ENCODE results near the gene SLBP. TPM values are rescaled to one million over a fixed set of nuclear protein-coding genes. Genes with fewer than 3 reads are reported as not detected.

The SLBP gene
- total RNA-seq, 1 experiment from 2014 or later: 43.5 TPM

DNA sequence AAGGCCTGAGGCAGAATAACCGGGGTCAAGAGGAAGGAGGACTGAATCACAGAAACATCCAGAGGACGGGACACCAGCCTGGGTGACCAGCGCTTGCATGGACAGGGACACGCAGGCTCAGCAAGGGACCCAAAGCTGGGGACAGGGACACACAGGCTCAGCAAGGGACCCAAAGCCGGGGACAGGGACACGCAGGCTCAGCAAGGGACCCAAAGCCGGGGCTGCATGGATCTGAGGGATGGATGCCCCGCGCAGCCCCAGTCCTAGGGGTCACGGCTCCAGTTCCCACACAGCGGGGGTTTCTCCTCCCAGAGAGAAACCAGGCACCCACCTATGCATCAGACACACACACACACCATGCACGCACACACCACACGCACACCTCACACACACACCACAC, 60.5 kb downstream of the SLBP start:
- H3K27ac Mint-ChIP-seq (ENCODE audit: low read depth, unreplicated experiment): no peak overlapping the region
- H3K9me3 Mint-ChIP-seq (ENCODE audit: unreplicated experiment): no peaks in the 10 kb centered on the region
- TF ChIP-seq, protein P1, sequence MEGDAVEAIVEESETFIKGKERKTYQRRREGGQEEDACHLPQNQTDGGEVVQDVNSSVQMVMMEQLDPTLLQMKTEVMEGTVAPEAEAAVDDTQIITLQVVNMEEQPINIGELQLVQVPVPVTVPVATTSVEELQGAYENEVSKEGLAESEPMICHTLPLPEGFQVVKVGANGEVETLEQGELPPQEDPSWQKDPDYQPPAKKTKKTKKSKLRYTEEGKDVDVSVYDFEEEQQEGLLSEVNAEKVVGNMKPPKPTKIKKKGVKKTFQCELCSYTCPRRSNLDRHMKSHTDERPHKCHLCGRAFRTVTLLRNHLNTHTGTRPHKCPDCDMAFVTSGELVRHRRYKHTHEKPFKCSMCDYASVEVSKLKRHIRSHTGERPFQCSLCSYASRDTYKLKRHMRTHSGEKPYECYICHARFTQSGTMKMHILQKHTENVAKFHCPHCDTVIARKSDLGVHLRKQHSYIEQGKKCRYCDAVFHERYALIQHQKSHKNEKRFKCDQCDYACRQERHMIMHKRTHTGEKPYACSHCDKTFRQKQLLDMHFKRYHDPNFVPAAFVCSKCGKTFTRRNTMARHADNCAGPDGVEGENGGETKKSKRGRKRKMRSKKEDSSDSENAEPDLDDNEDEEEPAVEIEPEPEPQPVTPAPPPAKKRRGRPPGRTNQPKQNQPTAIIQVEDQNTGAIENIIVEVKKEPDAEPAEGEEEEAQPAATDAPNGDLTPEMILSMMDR (IDR thresholded peaks at IDR 0.05; ENCODE audit: unreplicated experiment): no peak
- BruUV-seq (replicated peaks): no TSS peak
- no peak overlapping the region for H3K4me3 Mint-ChIP-seq (ENCODE audit: unreplicated experiment)
- no peaks in the 10 kb centered on the region for H3K4me1 Mint-ChIP-seq (ENCODE audit: insufficient read depth, unreplicated experiment)
- no peak for DNase-seq (ENCODE audit: unreplicated experiment)
- ChIA-PET CTCF (no interaction called here), POLR2A (no interaction called here)
- no peaks in the 10 kb centered on the region for H3K27me3 Mint-ChIP-seq (ENCODE audit: insufficient read depth, unreplicated experiment)
- H3K36me3 Mint-ChIP-seq (ENCODE audit: insufficient read depth, unreplicated experiment): peaks cover 6% of the 10 kb centered on the region
- intact Hi-C loops (cut with micrococcal nuclease): no loop called here

GRCh38 chr4:1648962-1649361, 63.2 kb downstream of the SLBP start:
- DNase-seq (ENCODE audit: unreplicated experiment): no peak
- no TSS peak for BruUV-seq (replicated peaks)
- Mint-ChIP-seq H3K9me3 (ENCODE audit: unreplicated experiment) (no peaks in the 10 kb centered on the region), H3K4me3 (ENCODE audit: unreplicated experiment) (no peak overlapping the region), H3K36me3 (ENCODE audit: insufficient read depth, unreplicated experiment) (peaks cover 6% of the 10 kb centered on the region), H3K4me1 (ENCODE audit: insufficient read depth, unreplicated experiment) (peaks cover 7% of the 10 kb centered on the region), H3K27ac (ENCODE audit: low read depth, unreplicated experiment) (no peak overlapping the region), H3K27me3 (ENCODE audit: insufficient read depth, unreplicated experiment) (no peaks in the 10 kb centered on the region)
- ChIA-PET CTCF (interaction anchor here (0.9 kb wide), 1 partner anchor 45 kb away, joined by 3 read pairs; no protein-coding TSS in a partner anchor), POLR2A (interaction anchor here (0.6 kb wide), 1 partner anchor 254 kb away, joined by 3 read pairs; no protein-coding TSS in a partner anchor)
- intact Hi-C loops (cut with micrococcal nuclease): no loop called here
- TF ChIP-seq, protein P1 (IDR thresholded peaks at IDR 0.05; ENCODE audit: unreplicated experiment): no peak

- intact Hi-C loops (cut with micrococcal nuclease): no loop called here
- no peak overlapping the region for H3K4me3 Mint-ChIP-seq (ENCODE audit: unreplicated experiment)
- no peak for DNase-seq (ENCODE audit: unreplicated experiment)
- H3K36me3 Mint-ChIP-seq (ENCODE audit: insufficient read depth, unreplicated experiment): peaks cover 6% of the 10 kb centered on the region
- ChIA-PET POLR2A (no interaction called here), CTCF (interaction anchor here (0.6 kb wide), 1 partner anchor 95 kb away, joined by 3 read pairs; no protein-coding TSS in a partner anchor)
- BruUV-seq (replicated peaks): no TSS peak
- no peaks in the 10 kb centered on the region for H3K27me3 Mint-ChIP-seq (ENCODE audit: insufficient read depth, unreplicated experiment)
- H3K4me1 Mint-ChIP-seq (ENCODE audit: insufficient read depth, unreplicated experiment): peaks cover 7% of the 10 kb centered on the region
- H3K9me3 Mint-ChIP-seq (ENCODE audit: unreplicated experiment): no peaks in the 10 kb centered on the region
- no peak overlapping the region for H3K27ac Mint-ChIP-seq (ENCODE audit: low read depth, unreplicated experiment)
- TF ChIP-seq, protein P1 (IDR thresholded peaks at IDR 0.05; ENCODE audit: unreplicated experiment): no peak
These were observed 64.7 kb downstream of the SLBP start for GRCh38 chr4:1647432-1647831.

- Mint-ChIP-seq H3K27me3 (ENCODE audit: insufficient read depth, unreplicated experiment) (no peaks in the 10 kb centered on the region), H3K4me3 (ENCODE audit: unreplicated experiment) (no peak overlapping the region), H3K27ac (ENCODE audit: low read depth, unreplicated experiment) (no peak overlapping the region), H3K36me3 (ENCODE audit: insufficient read depth, unreplicated experiment) (peaks cover 6% of the 10 kb centered on the region), H3K4me1 (ENCODE audit: insufficient read depth, unreplicated experiment) (peaks cover 7% of the 10 kb centered on the region), H3K9me3 (ENCODE audit: unreplicated experiment) (no peaks in the 10 kb centered on the region)
- ChIA-PET CTCF (interaction anchor here (0.6 to 1.0 kb wide), 3 partner anchors 17 to 235 kb away, joined by 3 to 4 read pairs (median 3); no protein-coding TSS in a partner anchor), POLR2A (interaction anchor here (0.5 kb wide), 1 partner anchor 291 kb away, joined by 4 read pairs; no protein-coding TSS in a partner anchor)
- no peak for DNase-seq (ENCODE audit: unreplicated experiment)
- intact Hi-C loops (cut with micrococcal nuclease): no loop called here
- TF ChIP-seq, protein P1 (IDR thresholded peaks at IDR 0.05; ENCODE audit: unreplicated experiment): no peak
- BruUV-seq (replicated peaks): no TSS peak
These were observed 65.4 kb downstream of the SLBP start for GRCh38 chr4:1646690-1647089.

All from MCF 10A (cell line).